ENCODE data around the gene ZNF619.
A peak's percentile ranks its signal among the peaks of the same experiment; 100 is the strongest.
"Not testable (repeated sequence)": the region's sequence is repeated elsewhere in the genome, so short reads cannot be mapped to it uniquely, and the experiment has no call there.

ZNF619 gene

GRCh38 chr3:40476478-40477470 lies at the start of gene ZNF619:
Gene ZNF619 (plus strand): TSS chr3:40477122. CDS start chr3:40477980, 858 bp downstream.
- DNase-seq = peak; percentile 13 to 45

GRCh38 chr3:40432793-40433192 lies 44.1 kb upstream of the ZNF619 start:
- DNase-seq = no peak

DNA sequence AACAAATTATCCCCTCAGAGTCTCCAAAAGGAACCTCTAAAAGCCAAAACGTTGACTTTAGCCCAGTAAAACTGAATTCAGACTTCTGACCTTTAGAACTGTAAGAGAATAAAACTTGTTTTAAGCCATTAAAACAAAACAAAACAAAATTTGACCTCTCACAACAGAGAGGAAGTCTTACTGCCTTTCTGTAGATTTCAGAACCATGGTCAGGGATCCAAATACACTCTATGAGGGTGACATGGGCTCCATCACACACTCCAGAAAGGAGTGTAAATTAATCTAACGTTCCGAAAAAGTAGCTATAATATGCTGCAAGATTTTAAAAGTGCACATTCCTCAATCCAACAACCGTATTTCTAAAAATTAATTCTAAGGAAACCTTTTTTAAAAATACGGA lies 39.0 kb upstream of the ZNF619 start:
- no peak for DNase-seq

- no peak for DNase-seq
Measured at GRCh38 chr3:40445062-40445461, 31.9 kb upstream of the ZNF619 start.

GRCh38 chr3:40445880-40446279 lies 31.0 kb upstream of the ZNF619 start:
- no peak for DNase-seq

- DNase-seq = no peak
Measured at GRCh38 chr3:40450438-40450837, 26.5 kb upstream of the ZNF619 start.

DNA sequence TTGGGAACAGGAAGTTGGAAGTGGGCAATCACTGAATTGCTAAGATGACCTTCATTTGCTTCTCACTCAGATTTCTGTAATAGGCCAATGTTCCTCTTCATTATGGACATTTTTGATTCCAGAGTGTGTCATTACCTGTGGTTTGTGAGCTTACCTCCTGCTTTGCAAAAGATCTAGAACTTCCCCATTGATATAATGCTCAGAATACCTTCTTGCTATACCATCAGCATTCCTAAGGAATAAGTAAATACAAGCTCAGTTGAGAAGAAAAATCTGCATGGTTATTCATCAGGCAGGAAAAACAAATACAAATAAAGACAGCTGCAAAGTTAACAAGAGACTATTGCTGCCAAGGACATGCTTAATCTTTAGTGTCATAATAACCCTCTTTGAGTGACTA lies 25.4 kb upstream of the ZNF619 start:
- DNase-seq = no peak

- DNase-seq = no peak
Measured at GRCh38 chr3:40452057-40452456, 24.9 kb upstream of the ZNF619 start.

DNA sequence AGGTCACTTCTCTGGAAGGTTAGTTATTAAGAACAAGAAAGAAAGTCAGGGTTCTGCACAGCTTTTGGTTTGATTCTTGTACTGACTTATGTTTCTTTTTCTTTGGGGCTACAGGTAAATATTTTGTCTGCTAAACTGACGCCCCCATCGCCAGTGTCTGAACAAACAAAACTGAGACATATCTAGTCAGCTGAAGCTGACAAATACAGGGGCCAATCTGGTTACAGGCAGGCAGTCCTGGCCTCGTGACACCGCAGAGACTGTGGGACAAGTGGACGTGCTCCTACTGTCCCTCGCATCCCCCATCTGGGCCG lies 24.4 kb upstream of the ZNF619 start:
- no peak for DNase-seq

DNA sequence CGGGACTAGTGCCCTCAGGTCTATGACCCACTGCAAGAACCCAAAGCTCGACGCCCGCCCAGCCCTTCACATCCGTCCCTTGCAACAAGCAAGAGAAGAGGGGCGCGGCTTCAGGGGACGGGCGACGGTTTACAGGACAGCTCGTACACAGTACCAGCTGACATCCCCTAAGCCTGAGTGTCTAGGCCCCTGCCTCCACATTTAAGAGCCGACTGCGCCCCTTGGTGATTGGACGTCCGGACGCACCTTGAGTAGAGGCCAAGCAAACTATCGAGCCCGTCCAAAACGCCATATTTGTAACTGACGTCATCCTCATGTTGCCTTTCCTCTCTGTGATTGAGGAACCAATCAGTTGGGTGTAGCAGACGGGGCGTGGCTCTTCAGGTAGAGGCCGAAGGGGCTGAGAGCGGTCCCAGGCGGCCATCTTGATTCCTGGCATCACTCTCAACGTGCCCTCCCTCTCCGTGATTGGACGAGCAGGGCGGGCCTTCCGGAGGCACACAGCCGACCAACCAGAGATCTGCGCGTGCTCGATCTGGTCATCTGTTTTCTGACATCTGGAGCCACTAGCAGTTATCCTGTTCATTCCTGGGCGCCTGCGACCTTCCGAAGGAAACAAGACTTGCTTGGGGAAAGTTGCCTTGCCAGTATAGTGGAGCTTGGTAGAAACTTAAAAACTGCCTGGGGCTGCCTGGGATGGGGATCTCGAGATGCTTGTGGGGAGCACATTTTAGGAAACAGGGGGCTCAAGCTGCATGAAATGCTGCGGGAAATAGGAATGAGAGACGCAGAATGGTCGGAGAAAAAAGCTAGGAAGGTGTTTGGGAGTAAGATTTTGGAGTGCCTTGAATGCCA lies 23.8 kb upstream of the ZNF619 start:
- DNase-seq = peak; percentile 90 to 95

- no peak for DNase-seq
Measured at GRCh38 chr3:40453933-40454332, 23.0 kb upstream of the ZNF619 start.

DNA sequence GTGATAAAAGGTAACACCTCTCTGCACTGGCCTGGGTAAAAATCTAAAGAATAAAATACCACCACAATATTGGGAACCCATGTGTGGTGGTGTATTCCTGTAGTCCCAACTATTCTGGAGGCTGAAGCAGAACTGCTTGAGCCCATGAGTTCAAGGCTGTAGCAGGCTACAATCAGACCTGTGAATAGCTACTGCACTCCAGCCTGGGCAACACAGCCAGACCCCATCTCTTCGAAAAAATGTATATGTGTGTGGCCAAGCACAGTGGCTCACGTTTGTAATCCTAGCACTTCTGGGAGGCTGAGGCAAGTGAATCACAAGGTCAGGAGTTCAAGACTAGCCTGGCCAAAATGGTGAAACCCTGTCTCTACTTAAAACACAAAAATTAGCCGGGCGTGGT lies 21.6 kb upstream of the ZNF619 start:
- DNase-seq = no peak

DNA sequence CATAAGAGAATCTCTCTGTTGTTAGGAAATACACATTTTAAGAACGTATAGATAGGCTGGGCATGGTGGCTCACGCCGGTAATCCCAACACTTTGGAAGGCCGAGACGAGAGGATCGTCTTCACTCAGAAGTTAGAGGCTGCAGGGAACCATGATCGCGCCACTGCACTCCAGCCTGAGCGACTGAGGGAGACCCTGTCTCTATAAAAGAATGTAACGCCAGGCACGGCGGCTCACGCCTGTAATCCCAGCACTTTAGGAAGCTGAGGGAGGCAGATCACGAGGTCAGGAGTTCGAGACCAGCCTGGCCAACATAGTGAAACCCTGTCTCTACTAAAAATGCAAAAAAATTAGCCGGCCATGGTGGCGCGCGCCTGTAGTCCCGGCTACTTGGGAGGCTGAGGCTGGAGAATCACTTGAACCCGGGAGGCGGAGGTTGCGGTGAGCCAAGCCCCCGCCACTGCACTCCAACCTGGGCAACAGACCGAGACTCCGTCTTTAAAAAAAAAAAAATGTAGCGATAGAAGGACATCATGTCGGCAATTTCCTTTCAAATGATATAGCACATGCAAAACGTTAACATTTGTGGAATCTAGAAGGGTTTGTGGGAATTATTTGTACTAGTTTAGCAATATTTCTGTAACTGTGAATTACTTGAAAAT lies 20.5 kb upstream of the ZNF619 start:
- DNase-seq = no peak

- DNase-seq = peak; percentile 80 to 93
Measured at GRCh38 chr3:40456940-40457823, 19.7 kb upstream of the ZNF619 start, which contains the start of gene RPL14. Gene RPL14 (plus strand): TSS chr3:40457339. CDS start chr3:40457472, 133 bp downstream.

DNA sequence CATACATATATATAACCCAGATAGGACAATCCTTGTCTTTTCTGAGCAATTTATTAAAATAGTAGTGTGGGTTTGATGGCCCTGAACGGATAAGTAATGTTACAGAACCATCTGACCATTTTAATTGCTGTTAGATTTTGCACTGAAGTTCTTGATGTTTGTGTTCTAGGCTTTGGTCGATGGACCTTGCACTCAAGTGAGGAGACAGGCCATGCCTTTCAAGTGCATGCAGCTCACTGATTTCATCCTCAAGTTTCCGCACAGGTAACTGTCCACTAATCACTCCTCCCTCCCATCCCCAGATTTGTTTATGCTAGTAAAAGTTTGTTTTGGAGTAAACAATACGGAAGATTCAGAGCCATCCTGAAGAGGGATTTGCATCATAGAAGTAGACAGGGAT lies 18.4 kb upstream of the ZNF619 start:
- no peak for DNase-seq

- not testable (repeated sequence) for DNase-seq
Measured at GRCh38 chr3:40460481-40460880, 16.4 kb upstream of the ZNF619 start.

GRCh38 chr3:40461161-40461560 lies 15.8 kb upstream of the ZNF619 start:
- DNase-seq = no peak

DNA sequence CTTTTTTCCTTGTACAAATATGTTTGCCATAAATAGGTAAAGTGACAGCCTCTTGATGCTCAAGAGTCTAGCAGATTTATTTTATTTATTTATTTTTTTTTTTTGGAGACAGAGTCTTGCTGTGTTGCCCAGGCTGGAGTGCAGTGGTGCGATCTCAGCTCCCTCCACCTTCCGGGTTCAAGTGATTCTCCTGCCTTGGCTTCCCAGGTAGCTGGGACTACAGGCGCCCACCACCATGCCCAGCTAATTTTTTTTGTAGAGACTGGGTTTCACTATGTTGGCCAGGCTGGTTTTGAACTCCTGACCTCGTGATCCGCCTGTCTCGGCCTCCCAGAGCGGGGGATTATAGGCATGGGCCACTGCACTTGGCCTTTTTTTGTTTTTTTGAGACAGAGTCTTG lies 14.1 kb upstream of the ZNF619 start:
- DNase-seq = not testable (repeated sequence)

DNA sequence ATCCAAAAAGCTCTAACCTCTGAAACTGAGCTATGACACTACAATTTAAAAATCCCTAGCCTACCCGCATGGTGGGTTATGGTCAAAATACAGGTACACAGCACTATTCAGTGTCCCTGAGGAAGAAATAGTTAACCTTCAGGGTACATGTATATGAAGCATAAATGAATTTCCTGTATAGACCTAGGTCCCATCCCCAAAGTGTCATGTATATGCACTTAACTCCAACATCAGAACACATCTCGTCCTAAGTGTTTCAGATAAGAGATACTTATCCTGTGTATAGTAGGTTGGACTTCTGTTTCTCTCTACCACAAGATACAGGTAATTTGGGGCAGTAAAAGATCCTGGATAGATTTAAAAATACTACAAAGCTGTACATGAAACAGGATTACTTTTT lies 13.3 kb upstream of the ZNF619 start:
- no peak for DNase-seq

- no peak for DNase-seq
Measured at GRCh38 chr3:40464339-40465110, 12.4 kb upstream of the ZNF619 start.

- DNase-seq = no peak
Measured at GRCh38 chr3:40465111-40465407, 11.9 kb upstream of the ZNF619 start.

DNA sequence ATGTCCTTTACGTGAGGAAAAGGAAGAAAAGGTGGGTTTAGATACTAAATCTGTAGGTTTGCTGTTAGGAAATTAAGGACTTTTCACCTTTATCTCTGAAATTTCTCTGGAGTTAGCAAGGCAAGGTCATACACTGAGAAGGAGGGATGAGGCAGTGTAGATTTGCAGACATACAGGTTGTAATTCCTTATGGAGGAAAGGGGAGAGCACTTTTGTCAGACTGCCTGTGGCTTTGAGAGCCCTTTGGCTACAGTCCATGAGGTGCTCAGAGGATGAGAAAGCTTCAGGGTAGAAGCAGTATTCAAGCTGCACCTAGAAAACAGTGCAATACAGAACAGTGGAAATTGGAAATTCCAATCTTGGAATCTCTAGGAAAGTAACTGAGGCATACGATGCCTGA lies 11.5 kb upstream of the ZNF619 start:
- no peak for DNase-seq
